Endodermal cell (in vitro differentiated cells): ENCODE measurements around the gene DKC1. TPM values are rescaled to one million over a fixed set of nuclear protein-coding genes. Genes with fewer than 3 reads are reported as not detected.

Experiments
- DNase-seq: peaks from one replicate; pipeline ENCODE4 v3.0.0-alpha.2; 2017
- H3K27ac ChIP-seq: 2 replicates; pipeline ENCODE4 v1.5.1; 2013; ENCODE audit warnings: mild to moderate bottlenecking, low read depth, low read length, moderate library complexity
- H3K27me3 ChIP-seq: 2 replicates; pipeline ENCODE4 v1.6.1; 2013; ENCODE audit warnings: mild to moderate bottlenecking, low read length, moderate library complexity; ENCODE audit not compliant: insufficient read depth, control insufficient read depth, poor library complexity, severe bottlenecking
- H3K36me3 ChIP-seq: 2 replicates; pipeline ENCODE4 v1.7.0; 2013; ENCODE audit warnings: mild to moderate bottlenecking, low read length, moderate library complexity; ENCODE audit not compliant: control insufficient read depth, insufficient read depth
- H3K4me1 ChIP-seq: one replicate; pipeline ENCODE4 v1.7.0; 2013; ENCODE audit warnings: low read length; ENCODE audit not compliant: control insufficient read depth, insufficient read depth
- H3K4me3 ChIP-seq: 2 replicates; pipeline ENCODE4 v1.5.1; 2013; ENCODE audit warnings: mild to moderate bottlenecking, low read length, moderate library complexity
- H3K9ac ChIP-seq: 2 replicates; pipeline ENCODE4 v1.6.1; 2013; ENCODE audit warnings: mild to moderate bottlenecking, low read length, moderate library complexity; ENCODE audit not compliant: poor library complexity, severe bottlenecking; ENCODE audit errors: extremely low read depth
- H3K9me3 ChIP-seq: 2 replicates; pipeline ENCODE4 v1.6.1; 2013; ENCODE audit warnings: mild to moderate bottlenecking, low read length, moderate library complexity; ENCODE audit not compliant: control insufficient read depth
- H3K27ac Mint-ChIP-seq: 2 replicates; pipeline ENCODE4 v1.8.0; 2020; ENCODE audit warnings: mixed read lengths
- H3K27me3 Mint-ChIP-seq: 2 replicates; pipeline ENCODE4 v1.8.0; 2021; ENCODE audit warnings: mild to moderate bottlenecking, mixed read lengths; ENCODE audit not compliant: insufficient read depth
- H3K36me3 Mint-ChIP-seq: 2 replicates; pipeline ENCODE4 v1.8.0; 2020; ENCODE audit warnings: low read depth, mixed read lengths
- H3K4me1 Mint-ChIP-seq: 2 replicates; pipeline ENCODE4 v1.8.0; 2020; ENCODE audit warnings: mixed read lengths
- H3K4me3 Mint-ChIP-seq: 2 replicates; pipeline ENCODE4 v1.8.0; 2020; ENCODE audit warnings: mild to moderate bottlenecking, moderate library complexity, mixed read lengths
- H3K9me3 Mint-ChIP-seq: 2 replicates; pipeline ENCODE4 v1.8.0; 2020; ENCODE audit warnings: mild to moderate bottlenecking, mixed read lengths
- CTCF ChIP-seq: fragments of 200-600 bp; sonication (generic); conservative IDR thresholded peaks from 2 replicates; pipeline ENCODE4 v1.5.0; 2021; ENCODE audit warnings: antibody characterized with exemption, mild to moderate bottlenecking
- WGBS, 2 experiments: methylation state at CpG; one replicate each; pipeline versions ENCODE4 v1.1.5 to v1.1.7; 2013; ENCODE audit warnings: missing lambda C conversion rate in 2 of 2, mixed read lengths in 1 of 2; ENCODE audit not compliant: insufficient coverage in 1 of 2, insufficient read length in 1 of 2; 5-methylcytosine and 5-hydroxymethylcytosine counted together
- total RNA-seq, 2 donors: library from RNA; stranded (reverse); fragmentation: NEBNext Ultra II Directional in 1 of 2; extraction: Animal tissue kit (Norgen Biotek cat#: 25700) in 1 of 2; gene quantifications; 2 replicates in 1 of 2; 3 replicates in 1 of 2; pipeline ENCODE4 v1.2.1, GENCODE V29; 2021

DKC1 gene
- total RNA-seq, 2 donors from 2014 or later: 66.5 to 70.8 TPM

DNA sequence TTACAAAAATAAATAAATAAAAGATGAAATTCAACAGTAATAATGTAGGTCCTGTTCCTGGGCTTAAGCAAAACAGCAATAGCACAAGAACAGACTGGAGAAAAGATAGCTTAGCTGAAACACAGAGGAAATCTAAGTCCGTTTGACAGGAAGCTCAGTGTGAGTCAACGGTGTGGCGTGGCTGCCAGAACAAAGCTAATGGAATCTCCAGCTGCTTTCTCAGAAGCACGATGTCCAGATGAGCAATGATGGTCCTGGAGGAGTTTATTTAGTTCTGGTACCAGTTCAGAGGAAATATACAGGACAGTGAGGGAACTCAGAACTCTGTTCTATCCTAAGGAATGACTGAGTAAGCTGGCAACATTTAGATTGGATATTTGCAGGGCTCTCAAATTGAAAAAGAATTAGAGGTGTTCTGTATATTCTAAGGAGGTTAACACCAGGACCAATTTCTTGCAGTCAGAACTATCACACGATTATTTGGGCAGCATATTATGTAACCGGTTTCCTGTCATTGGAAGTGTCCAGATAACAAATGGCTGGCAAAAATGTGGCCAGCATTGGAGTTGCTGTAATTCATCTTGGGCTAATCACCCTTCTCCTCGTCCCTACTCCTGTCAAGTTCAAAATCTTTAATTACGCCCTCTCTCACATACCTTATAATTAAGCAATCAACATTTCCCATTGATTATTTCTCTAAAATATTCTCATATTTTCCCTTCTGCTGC, 24.5 kb upstream of the DKC1 start:
- H3K36me3 Mint-ChIP-seq: no peaks in the 10 kb centered on the region
- H3K27me3 Mint-ChIP-seq: peaks cover 2% of the 10 kb centered on the region
- Histone ChIP-seq H3K4me3 (no peak overlapping the region), H3K4me1 (no peaks in the 10 kb centered on the region), H3K9ac (no peak overlapping the region), H3K36me3 (no peaks in the 10 kb centered on the region), H3K9me3 (no peaks in the 10 kb centered on the region), H3K27me3 (no peaks in the 10 kb centered on the region), H3K27ac (no peak overlapping the region)
- H3K9me3 Mint-ChIP-seq: peaks cover 37% of the 10 kb centered on the region
- no peak for TF ChIP-seq CTCF
- 79 to 87% methylated on average over 6 to 8 of the region's 8 CpGs for WGBS, 2 experiments
- no peak overlapping the region for H3K4me3 Mint-ChIP-seq
- H3K27ac Mint-ChIP-seq: no peak overlapping the region
- DNase-seq: no peak
- no peaks in the 10 kb centered on the region for H3K4me1 Mint-ChIP-seq

DNA sequence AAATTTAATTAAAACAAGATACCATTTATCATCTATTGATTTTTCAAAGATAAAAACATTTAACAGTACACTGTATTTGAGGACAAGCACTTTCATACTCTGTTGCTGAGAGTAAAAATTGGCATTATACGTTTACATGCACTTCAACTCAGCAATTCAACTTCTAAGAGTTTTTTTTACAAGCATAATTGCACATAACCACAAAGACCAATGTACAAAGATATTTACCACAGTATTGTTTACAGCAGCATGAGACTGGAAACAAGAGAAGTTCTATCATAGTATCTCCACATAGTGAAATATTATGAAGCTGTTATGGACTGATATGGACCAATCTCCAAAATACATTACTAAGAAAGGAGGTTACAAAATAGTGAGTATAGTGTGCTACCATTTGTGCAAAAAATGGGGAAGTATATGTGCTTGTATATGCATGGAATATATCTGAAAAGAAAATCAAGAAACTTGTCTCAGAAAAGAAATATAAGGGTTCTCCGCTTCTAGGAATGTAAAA, 22.7 kb upstream of the DKC1 start:
- 100% methylated on average over 2 of the region's 2 CpGs; no CpG with 5 or more reads in 1 of the 2 experiments for WGBS, 2 experiments
- H3K4me3 Mint-ChIP-seq: no peak overlapping the region

DNA sequence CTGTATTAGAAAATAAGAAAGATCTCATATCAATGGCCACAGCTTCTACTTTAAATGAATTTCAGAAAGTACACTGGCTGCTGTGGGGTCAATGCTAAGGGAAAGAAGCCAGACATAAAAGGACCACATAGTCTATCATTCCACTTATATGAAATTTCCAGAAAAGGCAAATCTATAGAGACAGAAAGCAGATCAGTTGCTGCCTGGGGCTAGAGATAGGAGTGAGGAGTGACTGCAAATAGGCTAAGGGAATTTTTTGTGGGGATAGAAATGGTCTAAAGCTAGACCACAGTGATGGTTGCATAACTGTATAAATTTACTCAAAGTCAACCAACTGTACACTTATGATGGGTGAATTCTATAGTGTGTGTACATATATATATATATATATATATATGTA, 20.1 kb upstream of the DKC1 start:
- Histone ChIP-seq H3K27ac (no peak overlapping the region), H3K9ac (no peak overlapping the region), H3K27me3 (no peaks in the 10 kb centered on the region), H3K4me1 (no peaks in the 10 kb centered on the region), H3K4me3 (no peak overlapping the region), H3K36me3 (no peaks in the 10 kb centered on the region), H3K9me3 (no peaks in the 10 kb centered on the region)
- Mint-ChIP-seq H3K4me3 (no peak overlapping the region), H3K27ac (no peak overlapping the region), H3K9me3 (peaks cover 46% of the 10 kb centered on the region), H3K36me3 (no peaks in the 10 kb centered on the region), H3K27me3 (peaks cover 2% of the 10 kb centered on the region), H3K4me1 (no peaks in the 10 kb centered on the region)
- no peak for DNase-seq
- TF ChIP-seq CTCF: no peak

More for the DNA sequence above, 22.7 kb upstream of the DKC1 start:
- H3K36me3 ChIP-seq: no peaks in the 10 kb centered on the region
- H3K27me3 ChIP-seq: no peaks in the 10 kb centered on the region
- Mint-ChIP-seq H3K9me3 (peaks cover 41% of the 10 kb centered on the region), H3K36me3 (no peaks in the 10 kb centered on the region), H3K4me1 (no peaks in the 10 kb centered on the region), H3K27me3 (peaks cover 2% of the 10 kb centered on the region), H3K27ac (no peak overlapping the region)
- no peak overlapping the region for H3K27ac ChIP-seq
- no peaks in the 10 kb centered on the region for H3K9me3 ChIP-seq
- no peak for TF ChIP-seq CTCF
- H3K4me3 ChIP-seq: no peak overlapping the region
- DNase-seq: no peak
- H3K4me1 ChIP-seq: no peaks in the 10 kb centered on the region
- H3K9ac ChIP-seq: no peak overlapping the region
